Prostate gland (tissue), 2 donors: ENCODE results near the gene RALA.

Source experiments
- POLR2A ChIP-seq: fragments of 450-650 bp; IDR thresholded peaks from one replicate; pipeline ENCODE4 v1.6.1; 2016; ENCODE audit warnings: antibody characterized with exemption, mild to moderate bottlenecking
- POLR2AphosphoS5 ChIP-seq: sonication (generic); formaldehyde crosslinking; IDR thresholded peaks from one replicate; pipeline ENCODE4 v1.6.1; 2017; ENCODE audit warnings: antibody characterized with exemption
- TF ChIP-seq, protein P1 (sequence below), 4 experiments: fragments of 200-600 bp in 2 of 4; fragments of 450-650 bp in 2 of 4; sonication (generic) in 2 of 4; IDR thresholded peaks; 1 replicate in 3 of 4; 2 replicates in 1 of 4; pipeline ENCODE4 v1.5.1; 2016 to 2019; ENCODE audit warnings: antibody characterized with exemption in 4 of 4, mild to moderate bottlenecking in 2 of 4, moderate library complexity in 2 of 4

DNA sequence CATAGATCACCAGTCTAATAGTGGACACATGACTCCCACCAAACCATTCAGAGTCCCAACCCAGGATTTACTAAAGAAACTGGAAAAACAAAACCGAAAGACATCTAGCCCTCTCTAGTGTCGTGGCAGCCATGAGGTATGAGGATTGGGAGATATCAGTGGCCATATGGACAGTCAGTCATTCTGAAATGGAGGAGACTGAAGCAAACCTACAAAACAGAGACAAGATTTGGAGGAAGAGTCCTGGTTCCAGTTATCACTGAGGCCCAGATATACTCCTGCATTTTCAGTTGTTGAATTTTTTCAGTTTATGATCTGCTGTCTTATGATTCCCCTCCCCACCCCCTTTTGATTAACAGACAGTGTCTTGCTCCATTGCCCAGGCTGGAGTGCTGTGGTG, 9.1 kb upstream of the RALA start:
- TF ChIP-seq, protein P1, sequence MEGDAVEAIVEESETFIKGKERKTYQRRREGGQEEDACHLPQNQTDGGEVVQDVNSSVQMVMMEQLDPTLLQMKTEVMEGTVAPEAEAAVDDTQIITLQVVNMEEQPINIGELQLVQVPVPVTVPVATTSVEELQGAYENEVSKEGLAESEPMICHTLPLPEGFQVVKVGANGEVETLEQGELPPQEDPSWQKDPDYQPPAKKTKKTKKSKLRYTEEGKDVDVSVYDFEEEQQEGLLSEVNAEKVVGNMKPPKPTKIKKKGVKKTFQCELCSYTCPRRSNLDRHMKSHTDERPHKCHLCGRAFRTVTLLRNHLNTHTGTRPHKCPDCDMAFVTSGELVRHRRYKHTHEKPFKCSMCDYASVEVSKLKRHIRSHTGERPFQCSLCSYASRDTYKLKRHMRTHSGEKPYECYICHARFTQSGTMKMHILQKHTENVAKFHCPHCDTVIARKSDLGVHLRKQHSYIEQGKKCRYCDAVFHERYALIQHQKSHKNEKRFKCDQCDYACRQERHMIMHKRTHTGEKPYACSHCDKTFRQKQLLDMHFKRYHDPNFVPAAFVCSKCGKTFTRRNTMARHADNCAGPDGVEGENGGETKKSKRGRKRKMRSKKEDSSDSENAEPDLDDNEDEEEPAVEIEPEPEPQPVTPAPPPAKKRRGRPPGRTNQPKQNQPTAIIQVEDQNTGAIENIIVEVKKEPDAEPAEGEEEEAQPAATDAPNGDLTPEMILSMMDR (IDR thresholded peaks at IDR 0.05), result no peak
- TF ChIP-seq POLR2A (no peak), POLR2AphosphoS5 (no peak)
